Fibroblast of lung (primary cell): ENCODE data around the gene CIDEC.
"Not testable (repeated sequence)": the region's sequence is repeated elsewhere in the genome, so short reads cannot be mapped to it uniquely, and the experiment has no call there.

Experiments
- CTCF ChIP-seq, 2 donors: IDR thresholded peaks in 1 of 2; conservative IDR thresholded peaks in 1 of 2; 1 replicate in 1 of 2; 2 replicates in 1 of 2; pipeline ENCODE4 v1.5.1; 2011 to 2012; ENCODE audit warnings: low read length in 2 of 2, control low read depth in 1 of 2, inconsistent platforms in 1 of 2, low read depth in 1 of 2, mild to moderate bottlenecking in 1 of 2
- EZH2 ChIP-seq: IDR thresholded peaks from 2 replicates; pipeline ENCODE4 v1.5.1; 2012; ENCODE audit warnings: low read length, control low read depth, mild to moderate bottlenecking; ENCODE audit errors: missing control alignments

- TF ChIP-seq EZH2; CTCF (conservative IDR thresholded peaks at IDR 0.05 in 1 of 2, IDR thresholded peaks at IDR 0.05 in 1 of 2; ENCODE audit: low read depth in 1 of 2, low read length in 2 of 2): not testable (repeated sequence)
These were observed 3.8 kb downstream of the CIDEC start for GRCh38 chr3:9876255-9876654.
